OCI-LY3 (cell line): ENCODE results near the gene LMBR1.
A peak's percentile ranks its signal among the peaks of the same experiment; 100 is the strongest.

Experiments used
- H2AFZ ChIP-seq: fragments of 200-600, 300-600 bp; shearing (Covaris generic); 2 replicates; pipeline ENCODE4 v1.6.0; 2014; ENCODE audit warnings: antibody characterized with exemption, low read depth, low read length
- H3K27ac ChIP-seq: fragments of 200-600, 300-600 bp; sonication (generic); 2 replicates; pipeline ENCODE4 v1.5.1; 2014; ENCODE audit warnings: mild to moderate bottlenecking, low read length, moderate library complexity, mixed read lengths
- H3K27me3 ChIP-seq: fragments of 200-600, 300-600 bp; sonication (generic); 2 replicates; pipeline ENCODE4 v1.6.1; 2014; ENCODE audit warnings: low read depth, low read length, mixed read lengths
- H3K36me3 ChIP-seq: fragments of 200-600, 300-600 bp; sonication (generic); replicated peaks from 2 replicates; pipeline ENCODE3; 2014; ENCODE audit warnings: low read depth, low read length, mixed read lengths
- H3K4me1 ChIP-seq: fragments of 300-600, 200-600 bp; sonication (generic); 2 replicates; pipeline ENCODE4 v1.6.1; 2014; ENCODE audit warnings: low read length, mixed read lengths
- H3K4me2 ChIP-seq: fragments of 200-600, 300-600 bp; sonication (generic); 2 replicates; pipeline ENCODE4 v1.6.1; 2014; ENCODE audit warnings: low read length, mixed read lengths
- H3K4me3 ChIP-seq: fragments of 300-600, 200-600 bp; sonication (generic); 2 replicates; pipeline ENCODE4 v1.5.1; 2014; ENCODE audit warnings: antibody characterized with exemption, mild to moderate bottlenecking, low read length, moderate library complexity
- H3K79me2 ChIP-seq: fragments of 300-600, 200-600 bp; shearing (Covaris generic); 2 replicates; pipeline ENCODE4 v1.6.1; 2014; ENCODE audit warnings: mild to moderate bottlenecking, low read length, mixed read lengths
- H3K9ac ChIP-seq: fragments of 300-600, 200-600 bp; shearing (Covaris generic); 2 replicates; pipeline ENCODE4 v1.6.0; 2014; ENCODE audit warnings: mild to moderate bottlenecking, low read length, moderate library complexity
- H3K9me3 ChIP-seq: fragments of 200-600, 300-600 bp; shearing (Covaris generic); 2 replicates; pipeline ENCODE4 v1.6.1; 2014; ENCODE audit warnings: low read length, mixed read lengths; ENCODE audit not compliant: insufficient read depth
- H4K20me1 ChIP-seq: fragments of 200-600, 300-600 bp; sonication (generic); 2 replicates; pipeline ENCODE4 v1.6.1; 2016; ENCODE audit warnings: low read length, mixed read lengths; ENCODE audit not compliant: insufficient read depth
- EZH2phosphoT487 ChIP-seq: fragments of 200-600 bp; shearing (Covaris generic); IDR thresholded peaks from 2 replicates; pipeline ENCODE4 v1.6.1; 2018; ENCODE audit warnings: antibody characterized with exemption, mixed run types, low read depth
- TF ChIP-seq, protein P1 (sequence below): fragments of 200-600, 300-600 bp; sonication (generic); IDR thresholded peaks from 2 replicates; pipeline ENCODE4 v1.5.1; 2014; ENCODE audit warnings: antibody characterized with exemption, low read length, low read depth

Gene LMBR1

DNA sequence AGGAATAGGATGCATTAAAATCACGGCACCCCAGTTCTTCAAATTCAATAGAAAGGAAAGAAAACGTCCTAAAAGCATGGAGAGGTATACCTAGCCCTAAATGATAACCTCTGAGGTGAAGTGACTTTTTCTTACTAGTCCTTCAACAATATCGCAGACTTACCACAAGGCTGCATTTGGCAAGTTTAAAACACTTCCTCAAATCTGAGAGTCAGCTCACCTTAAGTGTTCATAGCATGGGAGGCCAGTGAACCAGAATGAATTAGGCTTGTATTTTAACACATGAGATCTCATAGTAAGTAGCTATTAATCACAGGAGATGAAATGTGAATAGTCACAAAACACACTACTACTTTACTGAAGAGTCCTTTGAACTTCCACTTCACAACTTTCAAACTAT, 128.2 kb downstream of the LMBR1 start:
- Histone ChIP-seq H3K9ac (no peak overlapping the region), H3K27ac (no peak overlapping the region), H3K4me3 (no peak overlapping the region), H3K4me2 (no peak overlapping the region), H3K9me3 (peaks cover 8% of the 10 kb centered on the region; the same call in 1 of the 2 replicates), H3K27me3 (no peaks in the 10 kb centered on the region), H2AFZ (no peak overlapping the region), H4K20me1 (no peaks in the 10 kb centered on the region), H3K79me2 (peaks cover 6% of the 10 kb centered on the region; the same call in 1 of the 2 replicates), H3K4me1 (peaks cover 13% of the 10 kb centered on the region), H3K36me3 (peaks cover 26% of the 10 kb centered on the region)
- TF ChIP-seq, protein P1, sequence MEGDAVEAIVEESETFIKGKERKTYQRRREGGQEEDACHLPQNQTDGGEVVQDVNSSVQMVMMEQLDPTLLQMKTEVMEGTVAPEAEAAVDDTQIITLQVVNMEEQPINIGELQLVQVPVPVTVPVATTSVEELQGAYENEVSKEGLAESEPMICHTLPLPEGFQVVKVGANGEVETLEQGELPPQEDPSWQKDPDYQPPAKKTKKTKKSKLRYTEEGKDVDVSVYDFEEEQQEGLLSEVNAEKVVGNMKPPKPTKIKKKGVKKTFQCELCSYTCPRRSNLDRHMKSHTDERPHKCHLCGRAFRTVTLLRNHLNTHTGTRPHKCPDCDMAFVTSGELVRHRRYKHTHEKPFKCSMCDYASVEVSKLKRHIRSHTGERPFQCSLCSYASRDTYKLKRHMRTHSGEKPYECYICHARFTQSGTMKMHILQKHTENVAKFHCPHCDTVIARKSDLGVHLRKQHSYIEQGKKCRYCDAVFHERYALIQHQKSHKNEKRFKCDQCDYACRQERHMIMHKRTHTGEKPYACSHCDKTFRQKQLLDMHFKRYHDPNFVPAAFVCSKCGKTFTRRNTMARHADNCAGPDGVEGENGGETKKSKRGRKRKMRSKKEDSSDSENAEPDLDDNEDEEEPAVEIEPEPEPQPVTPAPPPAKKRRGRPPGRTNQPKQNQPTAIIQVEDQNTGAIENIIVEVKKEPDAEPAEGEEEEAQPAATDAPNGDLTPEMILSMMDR: no peak
- TF ChIP-seq EZH2phosphoT487: no peak

DNA sequence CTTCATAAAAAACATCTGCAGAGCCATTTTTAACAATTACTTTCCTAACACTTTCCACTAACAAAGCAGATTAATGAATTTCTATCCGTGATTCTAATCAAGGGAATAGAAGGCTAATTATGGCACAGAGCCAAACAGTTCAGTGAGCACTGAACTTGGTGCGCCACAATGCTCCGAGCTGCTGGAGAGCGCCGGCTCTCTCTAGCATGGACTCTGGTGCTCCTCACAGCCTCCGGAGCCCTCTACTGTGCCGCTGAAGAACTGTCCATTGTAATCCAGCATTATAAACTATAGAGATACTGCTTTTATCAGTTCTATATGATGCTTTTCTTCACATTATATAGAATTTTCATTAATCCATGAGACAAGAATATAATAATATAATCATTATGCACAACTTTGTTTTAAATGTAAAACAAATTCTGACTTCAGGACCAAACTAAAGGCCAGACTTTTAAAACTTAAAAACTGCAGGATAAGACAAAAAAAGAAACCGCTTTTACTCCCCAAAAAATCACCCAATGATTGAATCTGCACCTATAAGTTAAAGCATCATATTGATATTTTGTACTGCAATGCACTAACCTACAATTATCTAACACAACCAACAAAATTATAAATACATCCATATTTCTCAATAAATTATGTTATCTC, 128.8 kb downstream of the LMBR1 start:
- Histone ChIP-seq H3K4me3 (no peak overlapping the region), H3K27me3 (no peaks in the 10 kb centered on the region), H3K9ac (no peak overlapping the region), H3K9me3 (peaks cover 13% of the 10 kb centered on the region; the same call in 1 of the 2 replicates), H3K36me3 (peaks cover 32% of the 10 kb centered on the region), H4K20me1 (no peaks in the 10 kb centered on the region), H3K4me2 (no peak overlapping the region), H2AFZ (no peak overlapping the region), H3K4me1 (peaks cover 7% of the 10 kb centered on the region), H3K79me2 (peaks cover 6% of the 10 kb centered on the region; the same call in 1 of the 2 replicates), H3K27ac (no peak overlapping the region)
- TF ChIP-seq, protein P1: peak; percentile 34
- no peak for TF ChIP-seq EZH2phosphoT487

DNA sequence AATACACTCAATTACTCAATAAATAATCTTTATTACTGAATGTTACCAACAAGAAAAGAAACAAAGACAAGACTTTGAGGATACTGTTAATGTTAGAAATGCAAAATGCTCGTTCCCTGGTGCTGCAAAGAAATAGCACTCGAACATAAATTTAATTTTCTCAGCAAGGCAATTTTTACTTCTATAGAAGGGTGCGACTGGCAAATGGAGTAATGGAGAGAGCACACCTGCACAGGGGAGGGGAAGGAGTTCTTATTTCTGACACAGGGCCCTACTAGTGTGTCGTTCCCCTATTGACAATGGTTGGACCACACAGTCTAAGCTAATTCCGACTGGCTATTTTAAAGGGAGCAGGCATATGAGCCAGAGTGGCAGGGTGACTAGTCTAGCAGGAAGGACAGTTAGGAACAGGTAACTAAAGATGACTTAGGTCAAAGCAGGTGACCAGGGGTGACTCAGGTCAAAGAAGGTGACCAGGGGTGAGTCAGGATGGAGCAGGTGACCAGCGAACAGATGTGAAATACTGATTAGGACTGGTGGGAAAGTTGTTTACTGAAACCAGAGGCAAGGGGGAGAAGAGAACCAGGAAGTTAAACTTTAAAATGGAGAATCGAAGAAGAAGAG, 133.3 kb downstream of the LMBR1 start:
- H2AFZ ChIP-seq: no peak overlapping the region
- no peaks in the 10 kb centered on the region; the same call in 1 of the 2 replicates for H3K4me1 ChIP-seq
- TF ChIP-seq EZH2phosphoT487: no peak
- TF ChIP-seq, protein P1: no peak
- no peak overlapping the region for H3K4me3 ChIP-seq
- peaks cover 44% of the 10 kb centered on the region for H3K36me3 ChIP-seq
- H3K9me3 ChIP-seq: peaks cover 16% of the 10 kb centered on the region; the same call in 1 of the 2 replicates
- no peak overlapping the region for H3K4me2 ChIP-seq
- H3K27me3 ChIP-seq: no peaks in the 10 kb centered on the region
- H4K20me1 ChIP-seq: no peaks in the 10 kb centered on the region
- H3K9ac ChIP-seq: no peak overlapping the region
- H3K79me2 ChIP-seq: no peaks in the 10 kb centered on the region
- no peak overlapping the region for H3K27ac ChIP-seq

DNA sequence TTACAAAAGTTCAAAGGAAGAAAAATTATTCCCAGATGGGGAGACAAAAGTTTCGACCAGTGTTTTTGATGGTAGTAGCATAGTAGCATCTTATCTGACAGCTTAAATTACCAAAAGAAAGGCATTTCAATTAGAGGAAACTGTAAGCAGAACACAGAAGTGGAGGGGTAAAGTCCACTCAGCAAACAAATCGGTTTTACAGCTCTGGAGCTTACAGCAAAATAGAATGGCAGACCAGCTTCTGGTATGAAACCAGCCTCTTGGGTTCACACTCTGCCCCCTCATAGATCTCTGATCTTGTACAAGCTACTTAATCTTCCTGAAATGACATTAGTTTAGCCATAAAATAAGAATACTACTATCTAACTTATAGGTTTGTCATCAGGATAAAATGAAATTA, 133.8 kb downstream of the LMBR1 start:
- Histone ChIP-seq H3K9ac (no peak overlapping the region), H3K36me3 (peaks cover 44% of the 10 kb centered on the region), H3K4me2 (no peak overlapping the region), H3K4me1 (peaks cover 4% of the 10 kb centered on the region), H3K9me3 (peaks cover 16% of the 10 kb centered on the region; the same call in 1 of the 2 replicates), H3K27ac (no peak overlapping the region), H2AFZ (no peak overlapping the region), H3K27me3 (no peaks in the 10 kb centered on the region), H3K4me3 (no peak overlapping the region), H4K20me1 (no peaks in the 10 kb centered on the region), H3K79me2 (no peaks in the 10 kb centered on the region)
- no peak for TF ChIP-seq EZH2phosphoT487
- TF ChIP-seq, protein P1: no peak
